ENCODE measurements around the gene PANK1. TPM values are rescaled to one million over a fixed set of nuclear protein-coding genes. Genes with fewer than 3 reads are reported as not detected.

PANK1 gene
- total RNA-seq, 1 donor from 2014 or later, result 8.8 TPM

DNA sequence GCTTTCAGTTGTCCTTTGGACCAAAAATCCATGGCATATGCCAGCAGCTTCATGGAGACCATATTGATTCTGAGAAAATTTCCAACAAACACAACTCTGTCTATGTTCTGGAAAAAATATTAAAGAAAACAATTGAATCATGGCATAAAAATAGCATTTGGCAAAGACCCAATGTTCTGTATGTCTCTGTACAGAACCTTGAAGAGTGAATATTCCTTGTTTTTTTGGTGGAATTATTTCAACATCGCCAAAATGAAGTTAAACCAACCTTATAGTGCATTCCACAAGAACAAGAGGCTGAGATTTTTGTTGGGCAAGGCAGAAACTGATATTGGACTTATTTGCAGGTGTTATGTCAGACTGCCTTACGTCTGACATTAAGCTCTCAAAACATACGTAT, 56.4 kb downstream of the PANK1 start:
- intact Hi-C loops (cut with DNase I), result no loop called here
- DNase-seq (ENCODE audit: low spot score), result no peak

DNA sequence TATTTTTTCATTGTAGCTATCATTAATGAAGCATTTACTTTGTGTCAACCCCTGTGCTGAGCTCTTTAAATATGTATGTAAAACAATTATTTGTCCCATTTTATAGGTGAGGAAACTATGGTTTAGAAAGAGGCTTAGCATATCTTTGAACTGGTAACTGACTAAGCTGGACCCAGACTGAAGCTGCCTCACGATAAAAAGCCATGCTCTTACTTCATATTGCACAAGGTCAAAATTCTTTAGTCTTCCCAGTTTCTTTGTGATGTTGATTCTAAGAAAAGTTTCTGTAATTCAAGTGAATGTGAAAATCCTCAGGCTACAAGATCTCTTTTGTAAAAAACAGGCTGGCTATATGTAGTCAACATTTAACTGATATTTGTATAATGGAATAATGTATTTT, 63.0 kb downstream of the PANK1 start:
- intact Hi-C loops (cut with DNase I), result no loop called here
- DNase-seq (ENCODE audit: low spot score), result no peak

GRCh38 chr10:89580243-89580642, 64.8 kb downstream of the PANK1 start:
- intact Hi-C loops (cut with DNase I), result no loop called here
- DNase-seq (ENCODE audit: low spot score), result no peak

DNA sequence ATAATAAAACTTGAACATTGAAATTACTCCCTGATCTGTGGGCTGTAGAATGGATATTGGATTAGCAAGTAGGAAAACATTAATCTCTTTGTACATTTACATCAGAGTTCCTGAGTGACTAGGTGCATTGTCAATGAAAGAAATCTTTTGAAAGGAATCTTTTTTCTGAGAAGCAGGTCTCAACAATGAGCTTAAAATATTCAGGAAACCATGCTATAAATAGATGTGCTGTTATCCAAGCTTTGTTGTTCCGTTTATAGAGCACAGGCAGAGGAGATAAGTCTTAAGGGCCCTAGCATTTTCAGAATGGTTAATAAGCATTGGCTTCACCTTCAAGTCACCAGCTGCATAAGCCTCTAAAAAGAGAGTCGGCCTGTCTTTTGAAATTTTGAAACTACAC, 68.3 kb downstream of the PANK1 start:
- no peak for DNase-seq (ENCODE audit: low spot score)
- intact Hi-C loops (cut with DNase I), result no loop called here

GRCh38 chr10:89576022-89576421, 69.0 kb downstream of the PANK1 start:
- DNase-seq (ENCODE audit: low spot score), result no peak
- intact Hi-C loops (cut with DNase I), result no loop called here

DNA sequence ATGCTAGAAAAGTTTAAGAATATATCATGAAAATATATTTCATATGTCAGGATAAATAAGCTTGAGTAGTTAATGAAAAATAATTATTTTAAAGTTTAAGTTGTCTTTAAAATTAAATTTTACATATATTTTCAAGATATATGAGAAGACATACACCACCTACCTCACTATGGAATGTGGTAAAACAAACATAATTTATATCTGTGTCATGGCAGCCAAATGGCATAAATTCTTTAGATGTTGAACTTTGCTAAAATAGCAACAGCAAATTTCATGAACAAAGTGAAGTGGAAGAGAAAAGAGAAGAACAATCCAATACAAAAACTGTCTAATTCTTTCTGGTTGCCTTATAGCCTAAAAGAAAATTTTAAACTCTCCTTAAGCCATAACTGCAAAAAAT, 70.0 kb downstream of the PANK1 start:
- intact Hi-C loops (cut with DNase I), result no loop called here
- no peak for DNase-seq (ENCODE audit: low spot score)

- no peak for DNase-seq (ENCODE audit: low spot score)
- intact Hi-C loops (cut with DNase I), result no loop called here
Measured at GRCh38 chr10:89574368-89574767, 70.7 kb downstream of the PANK1 start.

- intact Hi-C loops (cut with DNase I), result loop anchor here (5.0 kb wide), 1 partner anchor 135 kb away; the partner anchor contains the start of gene KIF20B
- DNase-seq (ENCODE audit: low spot score), result no peak
Measured at GRCh38 chr10:89567576-89568245, 77.3 kb downstream of the PANK1 start.

- intact Hi-C loops (cut with DNase I), result loop anchor here (5.0 kb wide), 1 partner anchor 135 kb away; the partner anchor contains the start of gene KIF20B
- DNase-seq (ENCODE audit: low spot score), result no peak
Measured at GRCh38 chr10:89566992-89567391, 78.0 kb downstream of the PANK1 start.

- intact Hi-C loops (cut with DNase I), result loop anchor here (5.0 kb wide), 1 partner anchor 136 kb away; the partner anchor contains the start of gene KIF20B
Measured at GRCh38 chr10:89566095-89566950, 78.7 kb downstream of the PANK1 start.

DNA sequence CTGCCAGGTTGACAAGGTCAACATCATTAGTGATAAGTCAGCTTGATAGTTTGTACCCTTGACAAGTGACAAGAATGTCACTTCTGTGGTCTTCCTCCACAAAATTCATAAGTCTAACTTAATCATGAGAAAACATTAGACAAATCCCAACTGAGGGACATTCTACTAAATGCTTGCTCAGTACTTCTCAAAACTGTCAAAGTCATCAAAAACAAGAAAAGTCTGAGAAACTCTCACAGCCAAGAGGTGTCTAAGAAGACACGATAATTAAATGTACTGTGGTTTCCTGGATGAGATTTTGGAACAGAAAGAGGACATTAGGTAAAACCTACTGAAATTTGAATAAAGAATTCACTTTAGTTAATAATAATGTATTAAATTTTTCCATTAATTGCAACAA, 79.9 kb downstream of the PANK1 start:
- no peak for DNase-seq (ENCODE audit: low spot score)
- intact Hi-C loops (cut with DNase I), result loop anchor here (2.0 to 5.0 kb wide), 2 partner anchors 137 to 138 kb away; partner anchors contain the start of gene KIF20B

More at GRCh38 chr10:89566095-89566950, 78.7 kb downstream of the PANK1 start:
- DNase-seq (ENCODE audit: low spot score), result no peak

DNA sequence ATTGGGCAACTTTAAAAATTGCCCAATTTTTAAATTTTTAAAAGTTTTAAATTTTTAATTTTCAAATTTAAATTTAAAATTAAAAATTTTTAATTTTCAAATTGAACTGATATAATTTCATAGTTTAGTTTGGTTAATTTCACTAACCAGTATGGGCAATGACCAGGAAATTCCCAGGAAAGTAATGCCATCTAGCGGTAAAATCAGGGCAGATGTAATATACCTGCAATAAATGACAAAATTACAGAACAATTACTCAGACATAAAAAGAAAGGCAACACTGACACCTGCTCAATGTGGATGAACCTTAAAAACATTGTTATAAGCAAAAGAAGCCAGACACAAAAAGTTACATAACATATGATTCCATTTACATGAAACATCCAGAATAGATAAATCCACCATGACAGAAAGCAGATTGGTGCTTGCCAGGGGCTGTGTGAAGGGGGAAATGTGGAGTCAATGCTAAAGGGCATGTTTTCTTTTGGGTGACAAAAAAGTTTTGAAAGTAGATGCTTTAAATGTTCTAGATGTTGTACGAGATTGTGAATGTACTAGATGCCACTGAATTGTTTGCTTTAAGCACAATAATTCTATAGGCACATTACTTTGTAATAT, 81.1 kb downstream of the PANK1 start:
- no peak for DNase-seq (ENCODE audit: low spot score)

GRCh38 chr10:89563311-89563710, 81.7 kb downstream of the PANK1 start:
- intact Hi-C loops (cut with DNase I), result no loop called here
- DNase-seq (ENCODE audit: low spot score), result no peak

More for the DNA sequence above, 81.1 kb downstream of the PANK1 start:
- intact Hi-C loops (cut with DNase I), result loop anchor here (2.0 kb wide), 1 partner anchor 137 kb away; no protein-coding TSS in a partner anchor

DNA sequence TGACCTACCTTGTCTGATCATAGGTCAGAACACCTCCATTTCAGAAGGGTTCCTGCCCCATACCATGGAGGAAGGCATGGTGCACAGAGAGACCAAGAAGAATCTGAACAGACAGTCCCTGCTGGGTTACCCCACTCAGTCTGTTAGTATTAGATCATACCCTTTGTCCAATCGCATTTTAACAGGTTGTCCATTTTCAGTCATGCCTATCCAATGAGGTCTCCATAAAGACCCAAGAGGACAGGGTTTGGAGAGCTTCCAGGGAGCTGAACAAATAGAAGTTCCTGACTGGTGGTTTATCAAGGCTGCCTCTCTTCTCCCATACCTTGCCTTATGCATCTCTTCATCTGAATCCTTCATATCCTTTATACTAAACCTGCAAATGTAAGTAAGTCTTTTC, 88.4 kb downstream of the PANK1 start:
- intact Hi-C loops (cut with DNase I), result loop anchor here (10.0 kb wide), 1 partner anchor 82 kb away; no protein-coding TSS in a partner anchor

GRCh38 chr10:89555688-89556445, 89.2 kb downstream of the PANK1 start:
- no peak for DNase-seq (ENCODE audit: low spot score)
- intact Hi-C loops (cut with DNase I), result loop anchor here (10.0 kb wide), 1 partner anchor 81 kb away; no protein-coding TSS in a partner anchor

More for the DNA sequence above, 88.4 kb downstream of the PANK1 start:
- DNase-seq (ENCODE audit: low spot score), result no peak

DNA sequence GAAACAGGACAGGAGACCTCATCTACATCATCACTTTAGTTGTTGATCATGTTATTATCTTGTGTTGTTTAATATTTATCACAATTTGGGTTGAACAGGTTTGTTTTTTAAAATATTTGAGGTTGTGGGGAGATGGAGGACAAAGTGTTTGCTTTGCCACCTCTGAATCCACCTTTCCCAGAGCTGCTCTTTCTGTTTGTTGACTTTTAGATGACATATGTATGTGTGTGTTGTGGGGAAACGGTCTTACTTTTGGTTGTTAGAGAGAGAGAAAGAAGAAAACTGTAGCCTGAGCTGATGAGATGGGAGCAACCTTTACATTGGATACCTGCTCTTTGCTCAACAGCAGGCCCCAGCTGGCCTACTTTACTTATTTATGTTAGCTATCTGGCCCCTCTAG, 90.6 kb downstream of the PANK1 start:
- DNase-seq (ENCODE audit: low spot score), result no peak
- intact Hi-C loops (cut with DNase I), result loop anchor here (10.0 kb wide), 1 partner anchor 80 kb away; no protein-coding TSS in a partner anchor

DNA sequence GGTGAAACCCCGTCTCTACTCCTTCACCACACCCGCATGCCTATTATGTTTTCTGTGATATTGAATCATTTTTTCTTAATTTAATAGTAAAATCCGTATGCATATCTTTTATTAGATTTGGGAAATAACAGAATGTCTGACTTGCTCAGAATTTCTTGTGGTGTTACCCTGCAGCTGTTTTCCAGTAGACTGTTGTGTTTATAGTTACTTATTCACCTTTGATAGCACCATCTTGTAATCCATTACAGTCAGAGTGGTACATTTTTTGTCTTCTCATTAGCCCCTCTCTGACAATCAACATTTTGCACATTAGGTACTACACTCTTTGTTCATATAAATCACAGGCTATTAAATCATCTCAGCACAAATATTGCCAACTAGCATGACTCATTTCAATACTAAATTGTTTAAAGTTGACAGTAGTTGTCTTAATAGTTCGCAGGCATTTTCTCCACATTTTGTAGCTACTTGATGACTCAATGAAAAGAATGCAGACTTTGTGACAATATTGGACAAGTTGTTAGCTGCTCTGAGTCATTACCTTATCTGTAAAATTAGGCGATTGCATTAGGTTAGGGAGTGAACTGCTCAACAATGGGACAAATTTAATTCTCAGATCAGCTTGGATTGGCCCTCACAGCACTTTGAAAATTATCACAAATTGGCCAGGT, 91.8 kb downstream of the PANK1 start:
- no peak for DNase-seq (ENCODE audit: low spot score)
- intact Hi-C loops (cut with DNase I), result loop anchor here (10.0 kb wide), 1 partner anchor 78 kb away; no protein-coding TSS in a partner anchor

DNA sequence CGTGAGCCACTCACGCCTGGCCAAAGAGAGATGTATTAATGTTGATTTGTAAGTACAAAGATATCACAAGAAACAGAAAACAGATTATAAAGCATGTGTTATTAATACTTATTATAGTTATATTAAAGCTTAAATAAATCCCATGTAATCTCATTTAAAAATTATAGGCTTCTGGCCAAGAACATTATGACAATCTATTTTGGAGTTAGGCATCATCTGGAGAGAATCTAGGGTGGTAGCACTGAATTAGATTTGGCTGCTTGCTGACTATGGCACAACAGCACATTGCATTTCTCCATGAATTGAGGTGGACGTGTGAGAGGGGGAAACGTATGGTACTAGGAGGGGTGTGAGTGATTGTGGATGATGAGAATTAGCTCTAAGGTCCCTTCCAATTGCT, 92.8 kb downstream of the PANK1 start:
- intact Hi-C loops (cut with DNase I), result loop anchor here (10.0 kb wide), 1 partner anchor 77 kb away; no protein-coding TSS in a partner anchor
- DNase-seq (ENCODE audit: low spot score), result no peak

Measured in cardiac septum (tissue), 1 donor.